Measurements from ENCODE around the gene FAM83G.
"Not testable (repeated sequence)": the region's sequence is repeated elsewhere in the genome, so short reads cannot be mapped to it uniquely, and the experiment has no call there.

FAM83G gene

GRCh38 chr17:18949566-18949965 lies 55.0 kb downstream of the FAM83G start:
- DNase-seq: no peak

GRCh38 chr17:18948476-18949006 lies 56.0 kb downstream of the FAM83G start:
- DNase-seq: no peak

- DNase-seq: no peak
Measured at GRCh38 chr17:18947866-18948265, 56.7 kb downstream of the FAM83G start.

- no peak for DNase-seq
Measured at GRCh38 chr17:18946536-18946935, 58.0 kb downstream of the FAM83G start.

GRCh38 chr17:18944646-18945045 lies 59.9 kb downstream of the FAM83G start:
- DNase-seq: no peak

GRCh38 chr17:18938692-18939023 lies 65.9 kb downstream of the FAM83G start:
- no peak for DNase-seq

GRCh38 chr17:18937981-18938691 lies 66.4 kb downstream of the FAM83G start:
- no peak for DNase-seq

GRCh38 chr17:18933102-18934058 lies 71.2 kb downstream of the FAM83G start:
- DNase-seq: no peak

- no peak for DNase-seq
Measured at GRCh38 chr17:18932360-18933055, 72.1 kb downstream of the FAM83G start.

GRCh38 chr17:18928628-18929125 lies 75.9 kb downstream of the FAM83G start:
- DNase-seq: no peak

- DNase-seq: no peak
Measured at GRCh38 chr17:18925187-18925586, 79.4 kb downstream of the FAM83G start.

- DNase-seq: not testable (repeated sequence)
Measured at GRCh38 chr17:18922596-18922995, 82.0 kb downstream of the FAM83G start.

GRCh38 chr17:18921912-18922451 lies 82.6 kb downstream of the FAM83G start:
- no peak for DNase-seq

- no peak for DNase-seq
Measured at GRCh38 chr17:18921485-18921884, 83.1 kb downstream of the FAM83G start.

GRCh38 chr17:18920911-18921441 lies 83.6 kb downstream of the FAM83G start:
- no peak for DNase-seq

GRCh38 chr17:18919963-18920362 lies 84.6 kb downstream of the FAM83G start:
- no peak for DNase-seq
